Measurements from ENCODE around the gene HIVEP2. TPM values are rescaled to one million over a fixed set of nuclear protein-coding genes. Genes with fewer than 3 reads are reported as not detected.

HIVEP2 gene
- polyA plus RNA-seq, 2 of the 4 experiments (the other 2 are of a cell fraction) = 2.2 to 2.6 TPM

- Histone ChIP-seq H3K4me3 (no peak overlapping the region), H3K9me3 (no peaks in the 10 kb centered on the region), H3K4me1 (no peaks in the 10 kb centered on the region), H3K4me2 (no peak overlapping the region), H3K27ac (no peak overlapping the region)
- DNase-seq (ENCODE audit: low read depth in 1 of 2, low spot score in 1 of 2) (no peak), FAIRE-seq (no peak), ATAC-seq (no peak)
- CTCF ChIA-PET = no interaction called here
- POLR2A ChIA-PET = no interaction called here
- TF ChIP-seq ATOH8 (CRISPR knock-in tag; IDR thresholded peaks at IDR 0.05; ENCODE audit: low read depth) (no peak), CBX2 (IDR thresholded peaks at IDR 0.05; ENCODE audit: borderline replicate concordance, low read depth) (no peak), HMGXB4 (CRISPR knock-in tag; IDR thresholded peaks at IDR 0.05; ENCODE audit: borderline replicate concordance) (no peak)
Observed at GRCh38 chr6:142909686-142910085, 35.3 kb downstream of the HIVEP2 start.

- ATAC-seq = no peak
- Histone ChIP-seq H3K4me2 (no peak overlapping the region), H3K4me1 (peaks cover 9% of the 10 kb centered on the region; the same call in 2 of the 3 replicates), H3K27ac (no peak overlapping the region), H3K9me3 (no peaks in the 10 kb centered on the region), H3K4me3 (no peak overlapping the region)
- no peak for DNase-seq (ENCODE audit: low read depth in 1 of 2, low spot score in 1 of 2)
- no peak for FAIRE-seq
- ChIA-PET CTCF (no interaction called here), POLR2A (no interaction called here)
- TF ChIP-seq TFCP2L1 (CRISPR knock-in tag; IDR thresholded peaks at IDR 0.05) = no peak
- TF ChIP-seq CBX8 (IDR thresholded peaks at IDR 0.05) = no peak
- no peak for TF ChIP-seq PBX3 (IDR thresholded peaks at IDR 0.05)
- TF ChIP-seq CTCF (IDR thresholded peaks at IDR 0.05) = no peak
- TF ChIP-seq CHD2 (IDR thresholded peaks at IDR 0.05; ENCODE audit: low read length, partially characterized antibody) = no peak
- no peak for TF ChIP-seq CHD4 (IDR thresholded peaks at IDR 0.05; ENCODE audit: borderline replicate concordance)
- TF ChIP-seq HOXA7 (CRISPR knock-in tag; IDR thresholded peaks at IDR 0.05) = no peak
- no peak for TF ChIP-seq HES2 (IDR thresholded peaks at IDR 0.05)
- TF ChIP-seq HMGXB4 (CRISPR knock-in tag; IDR thresholded peaks at IDR 0.05; ENCODE audit: borderline replicate concordance) = no peak
- TF ChIP-seq TP53 (CRISPR knock-in tag; IDR thresholded peaks at IDR 0.05) = no peak
- no peak for TF ChIP-seq RFX5 (IDR thresholded peaks at IDR 0.05)
- no peak for TF ChIP-seq HOXB13 (CRISPR knock-in tag; IDR thresholded peaks at IDR 0.05; ENCODE audit: low read depth)
- TF ChIP-seq FOSB (CRISPR knock-in tag; IDR thresholded peaks at IDR 0.05) = no peak
- no peak for TF ChIP-seq ZFP36 (IDR thresholded peaks at IDR 0.05; ENCODE audit: borderline replicate concordance, partially characterized antibody)
- TF ChIP-seq MAX (IDR thresholded peaks at IDR 0.05) = no peak
- TF ChIP-seq ATOH8 (CRISPR knock-in tag; IDR thresholded peaks at IDR 0.05; ENCODE audit: low read depth) = no peak
- no peak for TF ChIP-seq REST (IDR thresholded peaks at IDR 0.05)
- TF ChIP-seq ZSCAN20 (CRISPR knock-in tag; IDR thresholded peaks at IDR 0.05) = no peak
- TF ChIP-seq SREBF2 (IDR thresholded peaks at IDR 0.05) = no peak
- TF ChIP-seq ZC3H11A (IDR thresholded peaks at IDR 0.05) = no peak
- WGBS (ENCODE audit: missing lambda C conversion rate) = 88% methylated on average over 1 of the region's 1 CpG
Observed at GRCh38 chr6:142908235-142908634, 36.7 kb downstream of the HIVEP2 start.
